Lower leg skin (tissue), 3 donors: ENCODE results near the gene TBX5.

Experiments used
- POLR2A ChIP-seq, 2 donors: fragments of 450-650 bp; IDR thresholded peaks; one replicate each; pipeline ENCODE4 v1.6.1; 2016 to 2017; ENCODE audit warnings: antibody characterized with exemption in 2 of 2, mild to moderate bottlenecking in 1 of 2, moderate library complexity in 1 of 2
- TF ChIP-seq, protein P1 (sequence below), 3 donors: fragments of 450-650 bp; IDR thresholded peaks; one replicate each; pipeline ENCODE4 v1.5.1; 2016; ENCODE audit warnings: antibody characterized with exemption in 3 of 3, mild to moderate bottlenecking in 3 of 3, moderate library complexity in 2 of 3

DNA sequence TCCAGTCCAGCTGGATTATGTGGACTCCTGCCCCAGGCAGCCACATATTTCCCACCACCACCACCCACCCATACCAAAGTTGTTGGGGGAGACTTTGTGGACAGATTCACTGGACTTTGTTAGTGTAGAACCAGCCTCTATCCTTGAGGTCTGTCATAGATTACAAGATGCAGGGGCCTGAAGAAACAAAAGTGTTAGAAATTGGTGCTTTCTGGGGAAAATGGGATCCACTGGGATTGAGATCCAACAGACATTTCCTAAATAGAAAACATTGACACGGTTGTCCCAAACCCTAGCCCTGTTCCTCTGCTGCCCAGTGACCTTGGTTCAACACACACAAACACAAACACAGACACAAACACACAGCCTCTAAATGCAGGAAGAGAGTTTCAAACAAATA lies 36.6 kb upstream of the TBX5 start:
- TF ChIP-seq, protein P1, sequence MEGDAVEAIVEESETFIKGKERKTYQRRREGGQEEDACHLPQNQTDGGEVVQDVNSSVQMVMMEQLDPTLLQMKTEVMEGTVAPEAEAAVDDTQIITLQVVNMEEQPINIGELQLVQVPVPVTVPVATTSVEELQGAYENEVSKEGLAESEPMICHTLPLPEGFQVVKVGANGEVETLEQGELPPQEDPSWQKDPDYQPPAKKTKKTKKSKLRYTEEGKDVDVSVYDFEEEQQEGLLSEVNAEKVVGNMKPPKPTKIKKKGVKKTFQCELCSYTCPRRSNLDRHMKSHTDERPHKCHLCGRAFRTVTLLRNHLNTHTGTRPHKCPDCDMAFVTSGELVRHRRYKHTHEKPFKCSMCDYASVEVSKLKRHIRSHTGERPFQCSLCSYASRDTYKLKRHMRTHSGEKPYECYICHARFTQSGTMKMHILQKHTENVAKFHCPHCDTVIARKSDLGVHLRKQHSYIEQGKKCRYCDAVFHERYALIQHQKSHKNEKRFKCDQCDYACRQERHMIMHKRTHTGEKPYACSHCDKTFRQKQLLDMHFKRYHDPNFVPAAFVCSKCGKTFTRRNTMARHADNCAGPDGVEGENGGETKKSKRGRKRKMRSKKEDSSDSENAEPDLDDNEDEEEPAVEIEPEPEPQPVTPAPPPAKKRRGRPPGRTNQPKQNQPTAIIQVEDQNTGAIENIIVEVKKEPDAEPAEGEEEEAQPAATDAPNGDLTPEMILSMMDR (IDR thresholded peaks at IDR 0.05): no peak
- TF ChIP-seq POLR2A (IDR thresholded peaks at IDR 0.05): no peak
